ENCODE measurements around the gene EHBP1.

Gene EHBP1

GRCh38 chr2:62884514-62884913, 179.0 kb downstream of the EHBP1 start:
- DNase-seq (ENCODE audit: low read depth), result peak; percentile 9

- DNase-seq (ENCODE audit: low read depth), result no peak
These were observed 189.6 kb downstream of the EHBP1 start for GRCh38 chr2:62894966-62895631.

GRCh38 chr2:62895632-62896009, 190.1 kb downstream of the EHBP1 start:
- DNase-seq (ENCODE audit: low read depth), result peak; percentile 5

GRCh38 chr2:62897187-62897827, 191.8 kb downstream of the EHBP1 start:
- DNase-seq (ENCODE audit: low read depth), result no peak

- no peak for DNase-seq (ENCODE audit: low read depth)
These were observed 198.8 kb downstream of the EHBP1 start for GRCh38 chr2:62904344-62904743.

GRCh38 chr2:62908145-62908544, 202.6 kb downstream of the EHBP1 start:
- DNase-seq (ENCODE audit: low read depth), result no peak

GRCh38 chr2:62913311-62913710, 207.8 kb downstream of the EHBP1 start:
- DNase-seq (ENCODE audit: low read depth), result no peak

- DNase-seq (ENCODE audit: low read depth), result no peak
These were observed 213.5 kb downstream of the EHBP1 start for GRCh38 chr2:62919041-62919440.

GRCh38 chr2:62920070-62920469, 214.6 kb downstream of the EHBP1 start:
- DNase-seq (ENCODE audit: low read depth), result peak; percentile 11

GRCh38 chr2:62923242-62923641, 217.7 kb downstream of the EHBP1 start:
- no peak for DNase-seq (ENCODE audit: low read depth)

- DNase-seq (ENCODE audit: low read depth), result no peak
These were observed 218.4 kb downstream of the EHBP1 start for GRCh38 chr2:62923881-62924280.

- DNase-seq (ENCODE audit: low read depth), result no peak
These were observed 222.5 kb downstream of the EHBP1 start for GRCh38 chr2:62928015-62928414.

GRCh38 chr2:62931536-62931935, 226.0 kb downstream of the EHBP1 start:
- no peak for DNase-seq (ENCODE audit: low read depth)

- no peak for DNase-seq (ENCODE audit: low read depth)
These were observed 227.9 kb downstream of the EHBP1 start for GRCh38 chr2:62933398-62933917.

- no peak for DNase-seq (ENCODE audit: low read depth)
These were observed 229.0 kb downstream of the EHBP1 start for GRCh38 chr2:62934517-62934916.

- peak; percentile 13 for DNase-seq (ENCODE audit: low read depth)
These were observed 232.6 kb downstream of the EHBP1 start for GRCh38 chr2:62938126-62938525.

GRCh38 chr2:62939735-62940491, 234.4 kb downstream of the EHBP1 start:
- peak; percentile 74 for DNase-seq (ENCODE audit: low read depth)

GRCh38 chr2:62940697-62941096, 235.2 kb downstream of the EHBP1 start:
- DNase-seq (ENCODE audit: low read depth), result no peak

- no peak for DNase-seq (ENCODE audit: low read depth)
These were observed 235.9 kb downstream of the EHBP1 start for GRCh38 chr2:62941413-62941812.

GRCh38 chr2:62944362-62944761, 238.8 kb downstream of the EHBP1 start:
- no peak for DNase-seq (ENCODE audit: low read depth)

- DNase-seq (ENCODE audit: low read depth), result no peak
These were observed 241.9 kb downstream of the EHBP1 start for GRCh38 chr2:62947403-62947802.

- DNase-seq (ENCODE audit: low read depth), result no peak
These were observed 251.1 kb downstream of the EHBP1 start for GRCh38 chr2:62956651-62957050.

GRCh38 chr2:62958206-62958605, 252.7 kb downstream of the EHBP1 start:
- DNase-seq (ENCODE audit: low read depth), result no peak
